A673 (cell line): ENCODE results near the gene PTPN1.

Experiments used
- CTCF ChIP-seq: fragments of 300-800, 200-600 bp; sonication (generic); conservative IDR thresholded peaks from 2 replicates; pipeline ENCODE4 v1.5.1; 2017; ENCODE audit warnings: low read depth, mild to moderate bottlenecking, antibody characterized with exemption, low read length, moderate library complexity, mixed read lengths
- EZH2 ChIP-seq: fragments of 200-600 bp; sonication (generic); IDR thresholded peaks from 2 replicates; pipeline ENCODE4 v1.6.1; 2017; ENCODE audit warnings: borderline replicate concordance, low read depth, mild to moderate bottlenecking, mixed read lengths, antibody characterized with exemption, low read length; ENCODE audit not compliant: poor library complexity, severe bottlenecking

GRCh38 chr20:50607850-50608749, 97.9 kb downstream of the PTPN1 start:
- TF ChIP-seq CTCF = no peak
- no peak for TF ChIP-seq EZH2
